CD4-positive, alpha-beta T cell treated with Interleukin-6 for 4 hours (primary cell): ENCODE results near the gene DAAM2.

Source experiments
- DNase-seq: peaks from one replicate; pipeline ENCODE4 v3.0.0-alpha.2; 2020; ENCODE audit warnings: mixed read lengths

The DAAM2 gene

DNA sequence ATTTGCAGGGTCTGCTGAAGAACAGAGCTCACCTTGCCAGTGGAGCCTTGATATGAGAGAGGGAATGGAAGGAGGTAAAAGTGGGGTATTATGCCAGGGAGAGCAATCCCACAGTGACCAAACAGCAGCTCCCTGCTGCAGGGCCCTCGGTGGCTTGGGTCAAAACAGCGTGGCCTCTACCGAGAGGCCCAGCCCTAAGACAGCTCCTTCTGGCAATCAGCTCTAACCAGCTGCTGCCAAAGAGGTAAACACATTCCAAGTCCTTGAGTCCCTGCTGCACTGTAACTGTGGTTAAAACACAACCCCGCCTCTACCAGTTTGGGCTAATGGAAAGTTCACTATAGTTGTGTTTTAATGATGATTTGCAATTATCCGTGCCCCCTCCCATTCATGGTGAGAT, 1.4 kb upstream of the DAAM2 start:
- DNase-seq, result no peak

DNA sequence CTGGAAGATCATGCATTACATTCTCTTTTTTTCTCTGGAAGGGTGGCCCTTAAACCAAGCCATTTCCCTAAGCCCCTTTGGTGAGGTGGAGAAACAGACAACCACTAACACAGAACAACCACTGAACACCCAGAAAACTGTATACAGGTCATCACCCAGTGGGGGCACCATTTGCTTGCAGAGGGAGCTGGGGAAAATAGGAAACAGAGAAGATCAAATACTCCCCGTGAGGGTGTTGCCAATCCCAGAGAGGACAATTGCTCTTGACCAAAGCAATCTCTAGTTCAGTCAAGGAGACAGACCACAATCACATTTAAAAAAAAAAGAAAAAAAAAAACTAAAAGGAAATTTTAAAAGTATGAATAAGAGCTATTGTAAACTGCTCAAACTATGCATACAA, 865 bp upstream of the DAAM2 start:
- DNase-seq, result no peak

DNA sequence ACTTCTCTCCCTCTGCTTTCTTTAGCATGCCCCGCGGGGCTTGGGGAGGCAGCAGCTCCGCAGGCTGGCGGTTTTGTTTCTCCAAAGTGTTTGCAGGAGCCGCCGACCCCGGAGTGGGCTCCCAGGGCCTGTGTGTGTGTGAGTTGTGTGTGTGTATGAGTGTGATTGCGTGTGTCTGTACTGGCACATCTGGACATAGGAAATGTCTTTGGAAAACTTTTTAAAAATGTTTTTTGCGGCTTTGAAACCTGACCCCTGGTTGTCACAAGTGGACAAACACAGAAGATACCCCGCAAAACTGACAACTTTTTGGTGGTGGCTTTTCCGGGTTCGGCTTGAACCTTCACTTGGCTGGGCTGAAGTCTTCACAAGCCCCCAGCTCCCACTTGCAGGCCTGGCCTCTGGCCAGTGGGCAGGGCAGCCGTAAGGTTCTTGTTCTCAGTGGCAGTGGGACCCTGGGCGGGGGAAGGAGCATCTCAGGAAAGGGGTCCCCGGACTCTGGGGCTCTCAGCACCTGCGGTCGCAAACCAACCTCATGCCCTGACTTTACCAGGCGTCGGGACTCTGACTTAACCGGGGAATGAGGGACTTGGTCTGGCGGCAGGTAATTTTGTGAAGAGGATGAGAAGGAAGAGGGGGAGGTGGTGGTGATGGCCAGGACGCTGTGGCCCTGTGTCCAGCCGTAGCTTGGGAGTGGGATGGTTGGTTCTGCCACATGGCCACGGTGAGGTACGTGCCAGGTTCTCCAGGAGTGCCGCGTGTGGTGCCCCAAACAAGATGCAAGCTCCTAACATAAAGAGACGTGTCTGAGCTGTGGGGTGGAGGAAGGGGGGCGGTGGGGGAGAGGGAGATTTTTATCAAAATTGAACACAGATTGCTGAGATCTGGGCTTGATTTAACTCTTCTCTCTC, 619 bp downstream of the DAAM2 start:
- DNase-seq, result no peak

DNA sequence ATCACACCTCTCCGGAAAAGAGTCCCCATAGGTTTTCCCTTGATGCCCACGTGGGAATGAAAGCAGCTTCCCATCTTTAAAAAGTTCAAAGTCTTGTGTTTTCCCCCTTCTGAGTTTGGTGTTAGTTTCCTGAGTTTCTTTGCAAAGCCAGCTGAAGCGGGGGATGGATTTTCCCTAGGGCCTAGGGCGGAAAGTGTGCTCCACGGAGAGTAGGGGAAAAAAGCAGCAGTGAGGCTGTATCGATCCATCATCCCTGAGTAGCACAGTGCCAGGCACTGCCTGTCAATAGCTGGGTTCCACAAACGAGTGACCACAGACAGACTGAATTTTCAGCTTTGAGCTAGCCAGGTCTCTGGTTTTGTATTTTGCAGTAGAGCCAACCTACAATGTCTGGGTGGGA, 1.3 kb downstream of the DAAM2 start:
- DNase-seq, result no peak

DNA sequence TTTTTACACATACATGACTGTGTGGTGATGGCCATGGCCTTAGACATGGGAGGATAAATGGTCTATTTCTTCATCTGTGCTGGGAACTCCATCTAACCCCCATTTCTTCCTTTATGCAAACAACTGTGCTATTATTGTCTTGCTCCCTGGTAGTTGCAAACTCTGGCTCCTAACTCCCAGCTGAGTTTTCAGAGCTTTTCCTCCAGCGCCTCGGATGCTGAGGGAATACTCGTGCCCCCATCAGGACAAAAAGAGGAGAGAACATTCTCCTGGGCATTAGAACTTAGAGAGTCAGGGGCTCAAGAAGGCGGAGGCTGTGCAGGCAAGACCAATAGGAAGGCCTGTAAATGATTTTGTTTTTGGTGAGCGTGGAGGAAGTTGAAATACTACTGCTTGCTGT, 2.1 kb downstream of the DAAM2 start:
- no peak for DNase-seq

DNA sequence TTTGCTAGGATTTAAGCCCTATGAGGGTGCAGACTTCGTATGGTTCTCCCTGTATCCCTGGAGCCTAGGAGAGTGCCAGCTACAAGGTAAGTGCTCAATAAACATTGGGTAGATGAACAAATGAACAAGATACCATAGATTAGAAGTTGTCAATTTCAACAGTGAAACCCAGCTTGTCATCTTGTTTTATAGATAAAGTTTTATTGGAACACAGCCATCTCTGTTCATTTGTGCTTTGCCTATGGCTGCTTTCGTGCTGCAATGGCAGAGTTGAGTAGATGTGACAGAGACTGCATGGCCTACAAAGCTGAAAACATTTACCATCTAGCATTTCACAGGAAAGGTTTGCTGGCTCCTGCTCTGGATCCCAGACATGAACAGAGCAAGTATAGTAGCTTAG, 5.6 kb downstream of the DAAM2 start:
- no peak for DNase-seq

DNA sequence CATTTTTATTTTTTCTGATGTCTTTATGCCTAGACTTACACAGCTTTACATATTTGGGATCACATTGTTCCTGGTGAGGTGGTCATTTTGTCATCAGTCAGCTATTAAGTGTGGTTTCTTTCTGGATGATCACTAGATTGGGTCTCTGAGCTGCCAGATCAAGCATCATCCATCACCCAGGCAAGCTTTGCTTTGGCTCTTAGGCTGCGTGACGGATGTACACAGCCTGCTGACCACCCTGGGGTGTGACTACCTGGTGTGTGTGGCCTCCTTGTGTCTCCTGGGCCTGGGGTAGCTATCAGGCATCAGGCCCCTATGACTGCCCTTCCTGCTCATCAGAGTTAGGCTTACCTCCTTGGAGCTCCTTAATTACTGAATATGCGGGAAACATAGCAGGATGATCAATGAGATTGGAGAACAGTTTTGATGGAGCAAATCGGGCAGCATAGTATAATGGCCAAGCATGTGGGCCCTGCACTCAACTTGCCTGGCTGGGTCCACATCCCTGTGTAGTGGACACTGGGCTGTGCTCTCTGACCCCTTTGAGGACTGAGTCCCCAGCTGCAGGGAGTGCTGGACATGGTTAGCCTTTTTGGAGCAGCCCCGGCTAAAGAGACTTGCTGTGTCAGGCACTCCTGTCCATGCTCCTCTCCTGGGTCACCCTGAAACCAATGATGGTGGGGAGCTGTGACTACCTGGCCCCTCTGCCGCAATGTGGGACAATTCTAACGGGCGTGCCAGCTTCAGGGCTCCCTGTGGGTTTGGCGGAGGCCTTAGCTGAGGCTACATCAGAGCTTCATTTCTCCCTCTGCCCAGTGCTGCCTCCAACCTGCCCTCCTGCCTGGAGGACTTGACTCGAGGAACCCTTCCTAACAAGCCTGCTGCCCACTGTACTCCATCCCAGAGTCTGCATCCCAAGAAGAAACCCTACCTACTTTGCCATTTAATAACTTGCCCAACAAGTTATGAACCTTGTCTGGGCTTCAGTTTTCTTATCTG, 8.2 kb downstream of the DAAM2 start:
- DNase-seq, result no peak

DNA sequence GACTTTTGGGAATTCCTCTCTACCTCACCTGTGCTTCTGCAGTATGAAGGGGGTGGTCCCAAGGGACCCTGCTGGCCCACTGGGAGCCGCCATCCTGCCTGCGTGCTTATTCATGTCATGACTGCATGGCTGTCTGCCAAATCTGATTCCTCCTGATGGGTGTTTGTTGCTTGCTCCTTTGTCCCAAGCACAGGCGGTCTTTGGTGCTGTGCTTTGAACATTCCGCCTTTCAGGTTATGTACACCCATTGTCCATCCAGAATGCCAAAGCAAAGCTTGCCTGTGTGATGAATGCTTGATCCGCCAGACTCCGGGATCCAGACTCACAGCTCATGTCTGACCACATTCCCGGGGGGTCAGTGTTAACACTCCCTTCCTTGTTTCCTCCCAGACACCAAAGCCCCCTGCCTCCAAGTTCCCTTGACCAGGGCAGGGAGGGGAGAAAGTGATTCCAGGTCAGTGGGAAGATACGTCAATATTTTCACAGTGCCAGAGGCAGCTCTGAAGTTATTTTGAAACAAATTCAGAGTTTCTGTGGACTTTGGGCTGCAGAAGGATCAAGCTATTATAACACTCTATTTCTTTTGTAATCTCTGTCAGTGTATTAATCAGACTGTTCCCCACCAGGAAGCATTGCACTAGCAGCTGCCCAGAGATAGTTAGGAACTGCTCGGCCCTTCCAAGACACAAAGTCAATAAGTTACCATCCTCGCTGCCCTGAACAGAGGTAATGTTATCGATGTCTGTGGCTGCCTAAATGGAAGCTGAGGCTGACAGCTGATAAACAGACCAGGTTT, 9.5 kb downstream of the DAAM2 start:
- DNase-seq, result no peak

DNA sequence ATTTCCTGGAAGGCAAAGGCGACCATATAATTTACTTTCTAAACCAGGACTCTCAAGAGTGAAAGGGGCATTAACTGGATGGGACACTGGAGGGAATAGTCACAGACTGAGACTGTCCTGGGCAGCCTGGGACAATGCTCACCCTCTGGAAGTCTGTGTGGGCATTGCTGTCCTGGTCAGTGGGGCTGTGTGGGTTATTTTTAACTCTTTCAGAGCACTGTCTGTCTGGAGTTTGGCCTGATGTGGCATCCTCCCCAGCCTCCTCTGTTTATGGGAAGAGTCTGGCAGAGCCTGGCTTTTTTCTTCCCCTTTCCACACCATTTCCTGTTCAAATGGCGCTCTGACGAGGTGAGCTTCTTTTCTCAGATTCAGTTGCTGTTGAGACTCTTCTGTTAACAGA, 11.7 kb downstream of the DAAM2 start:
- DNase-seq, result no peak

DNA sequence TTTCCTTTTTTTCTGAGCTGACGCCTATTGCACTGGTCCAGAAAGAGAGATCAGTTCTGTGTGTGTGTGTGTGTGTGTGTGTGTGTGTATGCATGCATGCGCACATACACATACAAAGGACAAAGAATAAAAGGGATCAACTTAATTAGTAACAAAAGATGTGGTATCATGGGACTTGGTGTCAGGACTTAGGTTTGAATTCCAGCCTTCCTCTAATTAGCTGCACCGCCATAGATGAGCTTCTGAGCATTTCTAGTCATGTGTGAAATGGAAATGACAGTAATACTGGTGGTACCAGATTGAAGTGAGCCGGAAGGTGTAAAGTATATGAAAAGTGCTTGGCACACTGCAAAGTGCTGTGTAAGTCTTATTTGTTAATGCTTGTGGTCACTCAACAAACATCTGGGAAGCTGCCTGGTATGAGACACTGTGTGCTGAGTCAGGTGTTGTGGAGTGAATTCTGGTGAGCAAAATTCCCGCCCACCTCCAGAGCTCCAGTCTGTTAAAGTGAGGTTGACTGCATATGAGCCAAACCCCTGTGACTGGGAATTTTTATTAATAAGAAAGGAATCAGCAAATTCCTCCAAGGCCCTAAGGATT, 12.4 kb downstream of the DAAM2 start:
- DNase-seq, result no peak

DNA sequence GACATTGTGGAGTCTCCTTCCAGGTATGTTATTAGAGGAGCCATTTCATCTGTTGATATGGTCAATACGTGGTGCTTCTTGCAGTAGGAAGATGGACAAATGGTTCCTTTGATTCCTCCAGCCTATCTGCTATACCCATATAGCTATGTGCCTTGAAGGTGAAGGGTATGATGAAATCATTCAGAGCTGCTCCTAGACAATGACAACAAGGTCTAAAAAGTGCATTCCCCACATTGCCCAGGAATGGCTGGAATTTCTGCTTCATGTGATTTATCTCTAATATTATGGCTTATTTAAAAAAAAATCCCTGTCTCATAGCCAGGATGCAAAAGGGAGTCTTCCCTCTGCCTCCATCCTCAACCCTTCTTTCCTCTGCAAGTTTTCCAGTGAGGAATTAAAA, 14.1 kb downstream of the DAAM2 start:
- DNase-seq, result no peak

DNA sequence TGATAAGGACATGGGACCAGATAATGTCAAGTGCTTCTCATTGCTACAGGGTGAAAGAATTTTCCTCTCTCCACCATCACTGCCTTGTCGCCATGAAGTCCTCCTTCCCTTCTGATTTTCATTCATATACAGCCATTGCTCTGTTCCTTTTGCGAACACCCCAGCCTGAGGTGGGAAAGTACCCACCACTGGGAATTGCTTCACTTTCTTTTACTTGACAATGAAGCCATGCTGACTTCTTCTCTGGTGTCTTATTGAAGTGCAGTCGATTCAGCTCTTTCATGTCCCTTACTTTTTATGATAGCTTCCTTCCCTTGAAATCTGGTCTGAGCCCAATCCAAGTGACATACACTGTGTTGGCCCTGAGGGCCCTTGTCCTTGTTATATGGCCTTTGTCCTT, 16.2 kb downstream of the DAAM2 start:
- no peak for DNase-seq

DNA sequence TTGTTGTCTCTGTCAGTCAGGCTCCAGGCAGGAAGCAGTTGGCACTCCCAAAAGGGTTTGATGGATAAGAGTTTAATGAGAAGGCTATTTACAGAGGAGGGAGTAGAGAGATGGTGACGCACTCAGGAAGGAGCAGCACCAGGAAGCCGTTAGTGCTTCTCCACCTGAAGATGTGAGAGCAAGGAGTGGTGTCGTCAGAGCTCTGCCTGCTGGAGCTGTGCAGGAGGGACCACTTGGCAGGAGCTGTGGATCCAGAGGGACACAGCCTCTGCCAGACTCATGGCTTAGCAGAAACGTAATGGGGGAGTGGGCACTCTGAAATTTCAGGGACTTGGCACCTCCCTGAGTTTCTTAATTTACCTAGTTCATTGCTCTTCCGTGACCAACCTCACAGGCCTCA, 16.8 kb downstream of the DAAM2 start:
- no peak for DNase-seq

DNA sequence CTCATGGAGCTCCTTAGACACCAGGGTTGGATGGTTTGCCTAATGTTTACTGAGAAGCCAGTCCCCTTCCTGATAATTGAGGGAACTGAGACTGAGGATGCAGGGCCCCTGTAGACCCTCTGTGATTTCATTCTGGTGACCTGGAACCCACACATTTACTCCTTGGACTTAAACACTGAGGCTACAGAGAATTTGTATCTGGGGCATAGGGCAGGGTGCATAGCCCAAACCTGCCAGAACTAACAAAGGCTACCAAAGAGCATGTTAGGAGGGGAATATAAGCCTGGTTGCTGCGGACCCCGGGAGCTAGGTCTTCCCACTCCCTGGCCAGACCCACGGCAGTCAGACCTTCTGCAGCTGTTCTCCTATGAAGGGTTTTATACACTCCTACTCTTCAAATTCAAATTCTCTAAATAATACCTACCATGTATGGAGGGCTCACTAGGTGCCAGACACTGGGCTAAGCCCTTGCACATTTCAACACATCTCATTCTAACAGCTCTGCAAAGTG, 19.7 kb downstream of the DAAM2 start:
- DNase-seq, result no peak

DNA sequence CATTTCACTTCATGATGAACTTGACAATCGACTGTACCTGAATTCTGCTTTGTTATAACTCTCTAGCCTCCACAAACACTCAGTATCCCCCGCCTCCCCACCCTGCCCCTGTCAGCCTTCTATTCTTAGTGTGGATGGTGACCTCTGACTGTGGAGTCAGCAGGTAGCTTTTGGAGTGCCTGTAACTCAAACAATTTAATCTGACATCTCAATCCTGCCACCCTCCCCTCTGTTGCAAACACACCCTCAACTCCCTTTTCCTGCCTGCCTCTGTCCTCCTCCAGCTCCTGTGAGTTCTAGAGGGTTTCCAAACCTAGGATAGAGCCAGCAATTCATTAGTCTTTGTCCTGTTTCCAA, 20.3 kb downstream of the DAAM2 start:
- DNase-seq, result no peak

DNA sequence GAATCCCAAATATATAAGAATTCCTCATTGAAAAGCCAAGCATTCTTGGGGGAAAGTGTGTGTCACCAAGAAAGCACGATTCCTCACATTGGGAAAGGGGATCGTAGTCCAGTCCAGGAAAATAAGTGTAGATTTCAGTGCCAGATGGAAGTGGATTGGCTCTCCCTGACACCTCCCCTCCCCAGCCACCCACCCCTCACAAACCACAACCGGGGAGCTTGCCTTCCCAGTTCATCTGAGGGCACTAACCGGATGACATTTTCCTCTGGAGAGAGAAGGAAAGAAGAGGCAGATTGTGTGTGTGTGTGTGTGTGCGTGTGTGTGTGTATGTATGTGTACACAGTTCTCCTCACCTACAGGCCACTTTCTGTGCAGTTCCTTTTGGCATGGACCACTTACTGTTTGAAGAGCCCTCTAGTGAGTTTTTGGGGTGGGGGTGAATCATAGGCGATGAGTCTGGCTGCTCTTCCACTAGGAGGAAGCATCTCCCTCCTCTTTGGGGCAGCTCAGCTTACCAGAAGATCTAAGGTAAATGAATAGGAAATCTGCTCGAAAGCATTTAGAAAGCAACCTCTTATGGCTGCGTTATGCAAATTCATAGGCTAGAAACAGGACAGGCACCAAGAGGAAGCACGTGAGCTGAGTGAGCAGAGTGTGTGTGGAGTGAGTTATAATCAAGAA, 20.8 kb downstream of the DAAM2 start:
- no peak for DNase-seq

DNA sequence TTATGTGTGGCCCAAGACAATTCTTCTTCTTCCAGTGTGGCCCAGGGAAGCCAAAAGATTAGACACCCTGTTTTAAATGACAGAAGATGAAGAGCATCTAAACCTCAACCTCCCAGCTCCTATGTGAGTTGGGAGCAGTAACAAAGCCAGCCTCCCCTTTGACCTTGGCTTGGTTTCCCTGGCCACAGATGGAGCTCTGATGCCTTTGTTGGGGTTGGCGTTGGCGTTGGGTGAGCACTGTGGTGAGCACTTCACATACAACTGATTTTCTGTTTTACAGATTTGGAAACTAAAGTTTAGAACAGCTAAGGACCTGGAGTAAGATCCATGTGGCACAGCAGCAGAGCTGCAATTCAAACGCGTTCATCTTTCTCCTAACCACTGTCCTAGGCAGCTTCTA, 22.1 kb downstream of the DAAM2 start:
- no peak for DNase-seq

DNA sequence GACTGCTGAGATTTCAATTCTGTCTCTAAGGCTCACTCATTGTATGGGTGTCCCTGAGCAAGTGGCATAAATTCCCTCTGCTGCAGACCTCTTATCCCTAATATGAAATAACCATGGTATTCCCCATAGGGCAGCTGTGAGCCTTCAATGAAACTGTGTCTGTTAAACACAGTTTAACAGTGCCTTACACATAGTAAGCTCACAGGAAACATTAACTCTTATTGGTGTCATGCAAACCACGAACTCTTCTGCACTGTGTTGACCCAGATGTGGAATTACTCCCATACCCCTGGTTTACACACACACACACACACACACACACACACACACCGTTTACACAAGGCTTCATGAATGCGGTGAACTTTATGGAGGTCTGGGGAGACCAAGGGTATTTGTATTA, 23.2 kb downstream of the DAAM2 start:
- no peak for DNase-seq

DNA sequence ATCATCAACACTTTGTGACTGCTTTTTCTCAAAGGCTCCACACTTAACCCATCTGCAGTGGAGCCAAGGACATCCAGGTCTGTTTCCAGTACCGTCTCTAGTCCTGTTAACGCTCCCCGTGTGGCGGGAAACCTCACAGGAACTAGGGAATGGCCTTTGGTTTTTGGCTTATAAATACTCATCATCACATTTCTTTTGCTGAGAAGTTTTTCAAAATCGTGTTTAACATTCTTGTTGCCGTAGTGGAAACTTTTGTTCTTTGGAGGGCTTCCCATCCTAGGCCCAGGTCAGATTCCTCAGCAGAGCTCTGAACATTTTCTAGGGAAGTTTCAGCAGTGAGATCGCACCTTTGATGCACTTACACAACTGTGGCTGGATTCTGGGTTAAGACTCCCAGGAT, 24.6 kb downstream of the DAAM2 start:
- no peak for DNase-seq

DNA sequence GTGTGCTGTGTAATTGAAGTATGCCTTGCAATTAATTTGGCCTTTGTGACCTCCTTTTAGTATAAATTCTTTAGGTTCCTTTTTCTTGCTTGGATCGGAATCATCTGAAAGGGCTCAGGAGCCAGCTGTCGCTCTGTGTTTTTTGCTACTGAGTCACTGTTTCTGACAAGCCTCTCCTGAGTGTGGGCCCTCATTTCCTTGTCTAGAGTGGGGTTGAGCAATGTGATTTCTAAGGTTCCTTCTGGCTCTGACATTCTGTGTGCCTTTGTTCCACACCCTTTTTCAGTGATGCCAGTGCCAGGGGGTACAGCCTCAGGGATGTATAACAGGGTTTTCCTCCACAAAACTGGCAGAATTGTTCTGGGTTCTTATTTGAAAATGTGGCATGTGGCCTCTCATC, 26.5 kb downstream of the DAAM2 start:
- DNase-seq, result no peak

DNA sequence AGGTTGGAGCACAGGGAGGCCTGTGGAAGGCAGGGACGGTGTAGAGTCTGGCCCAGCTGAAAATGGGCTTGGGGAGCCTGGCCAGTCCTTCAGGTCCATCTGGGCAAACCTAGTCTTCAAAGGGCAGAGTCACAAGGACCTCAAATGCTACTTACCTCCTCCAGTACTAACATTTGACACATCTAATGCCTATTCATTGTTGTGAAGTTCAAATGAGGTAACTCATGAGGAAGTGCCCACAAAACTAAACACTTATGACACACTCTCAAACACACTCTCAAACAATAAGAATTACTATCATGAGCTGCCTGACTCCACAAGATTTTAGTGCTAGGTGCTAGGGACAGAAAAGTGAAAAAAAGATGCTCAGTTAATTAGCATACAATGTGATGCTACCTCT, 27.1 kb downstream of the DAAM2 start:
- DNase-seq, result no peak

DNA sequence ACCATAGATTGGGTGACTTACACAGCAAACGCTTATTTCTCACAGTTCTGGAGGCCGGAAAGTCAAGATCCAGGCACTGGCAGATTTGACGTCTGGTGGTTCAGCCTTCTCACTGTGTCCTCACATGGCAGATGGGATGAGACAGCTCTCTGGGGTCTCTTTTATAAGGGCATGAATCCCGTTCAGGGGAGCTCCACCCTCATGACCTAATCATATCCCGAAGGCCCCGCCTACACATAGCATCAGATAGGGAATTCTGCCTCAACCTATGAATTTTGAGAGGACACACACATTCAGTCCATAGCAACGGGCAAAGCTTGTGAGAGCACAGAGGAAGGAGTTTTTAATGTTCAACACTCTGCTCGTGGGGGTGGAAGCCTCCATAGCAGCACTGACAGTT, 27.5 kb downstream of the DAAM2 start:
- DNase-seq, result no peak
